GM19099 (cell line): ENCODE results near the gene HERC4.

Experiments
- POLR2A ChIP-seq: IDR thresholded peaks from 3 replicates; pipeline ENCODE4 v1.6.1; 2011; ENCODE audit warnings: low read depth; ENCODE audit not compliant: insufficient read length; ENCODE audit errors: extremely low read depth

HERC4 gene

DNA sequence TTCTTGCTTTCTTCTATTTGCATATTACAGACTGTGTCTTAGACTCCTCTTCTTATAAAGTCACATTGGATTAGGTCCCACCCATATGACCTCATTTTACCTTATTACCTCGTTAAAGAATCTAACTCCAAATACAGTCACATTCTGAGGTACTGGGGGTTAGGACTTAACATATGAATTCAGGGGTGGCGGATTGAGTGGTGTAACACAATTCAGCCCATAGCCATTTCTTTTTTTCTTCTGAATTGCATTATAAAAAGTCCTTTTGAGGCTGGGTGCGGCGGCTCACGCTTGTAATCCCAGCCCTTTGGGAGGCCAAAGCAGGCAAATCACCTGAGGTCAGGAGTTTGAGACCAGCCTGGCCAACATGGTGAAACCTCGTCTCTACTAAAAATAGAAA is 6.8 kb upstream of the HERC4 start:
- no peak for TF ChIP-seq POLR2A

DNA sequence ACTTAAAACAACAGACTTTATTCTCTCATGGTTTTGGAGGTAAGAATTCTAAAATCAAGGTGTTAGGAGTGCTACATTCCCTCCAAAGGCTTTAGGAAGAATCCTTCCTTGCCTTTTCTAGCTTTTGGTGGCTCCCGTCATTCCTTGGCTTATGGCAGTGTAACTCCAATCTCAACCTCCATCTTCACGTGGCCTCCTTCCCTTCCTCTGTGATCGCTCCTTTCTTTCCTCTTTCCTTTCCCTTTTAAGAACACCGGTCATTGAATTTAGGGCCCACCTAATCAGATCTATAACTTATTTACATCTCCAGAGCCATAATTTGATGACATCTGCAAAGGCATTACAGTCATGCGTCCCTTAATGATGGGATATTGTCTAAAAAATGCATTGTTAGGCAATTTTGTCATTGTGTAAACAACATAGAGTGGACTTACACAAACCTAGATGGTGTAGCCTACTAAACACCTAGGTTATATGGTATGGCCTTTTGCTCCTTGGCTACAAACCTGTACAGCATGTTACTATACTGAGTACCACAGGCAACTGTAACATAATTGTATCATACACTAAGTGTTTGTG is 5.9 kb upstream of the HERC4 start:
- no peak for TF ChIP-seq POLR2A

DNA sequence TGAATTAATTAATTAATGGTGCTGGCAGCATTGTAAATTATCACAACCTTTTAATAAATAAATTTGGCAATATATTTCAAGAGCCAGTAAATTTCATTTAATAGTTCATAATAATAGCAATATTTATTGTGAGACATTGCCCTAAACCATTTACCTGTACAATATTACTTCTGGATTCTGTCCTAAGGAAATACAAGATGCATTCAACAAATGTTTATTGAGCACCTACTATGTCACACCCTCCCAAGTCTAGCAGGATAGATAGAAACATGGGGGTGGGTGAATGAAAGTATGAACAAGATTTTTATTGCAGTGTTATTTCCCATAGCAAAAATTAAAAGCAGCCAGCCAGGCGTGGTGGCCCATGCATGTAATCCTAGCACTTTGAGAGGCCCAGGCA is 4.4 kb upstream of the HERC4 start:
- no peak for TF ChIP-seq POLR2A

DNA sequence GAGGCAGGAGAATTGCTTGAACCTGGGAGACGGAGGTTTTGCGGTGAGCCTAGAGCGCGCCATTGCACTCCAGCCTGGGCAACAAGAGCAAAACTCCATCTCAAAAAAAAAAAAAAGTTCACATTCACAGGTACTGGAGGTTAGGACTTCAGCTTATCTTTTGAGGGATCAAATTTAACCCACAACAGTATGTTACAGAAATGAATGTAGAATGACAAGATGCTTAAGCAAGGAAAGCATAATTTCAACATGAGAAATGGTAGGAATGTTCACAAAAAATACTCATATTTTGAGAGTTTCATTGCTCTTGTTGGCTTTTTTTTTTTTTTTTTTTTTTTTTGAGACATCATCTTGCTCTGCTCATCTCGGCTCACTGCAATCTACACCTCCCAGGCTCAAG is 1.9 kb upstream of the HERC4 start:
- no peak for TF ChIP-seq POLR2A

DNA sequence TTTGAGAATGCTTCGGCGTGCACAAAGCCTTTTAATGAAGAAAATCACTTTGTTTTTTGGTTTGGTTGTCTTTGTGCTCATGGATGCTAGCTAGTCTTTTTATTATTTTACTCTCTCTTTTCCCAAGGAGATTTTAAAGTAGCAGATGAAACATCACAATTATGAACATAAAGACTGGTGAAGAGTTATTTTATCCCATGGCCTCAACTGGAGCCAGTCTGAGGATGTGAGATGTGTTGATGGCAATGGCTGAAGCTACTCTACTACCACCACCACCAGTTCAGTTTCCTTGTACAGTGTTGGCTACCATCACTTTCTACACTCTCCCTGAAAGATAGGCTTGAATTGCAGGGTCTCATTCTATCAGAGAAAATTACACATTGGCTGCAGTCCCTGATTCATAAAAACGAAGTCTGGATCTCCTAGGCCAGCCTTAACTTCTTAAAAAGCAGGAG is 494 bp upstream of the HERC4 start:
- no peak for TF ChIP-seq POLR2A

DNA sequence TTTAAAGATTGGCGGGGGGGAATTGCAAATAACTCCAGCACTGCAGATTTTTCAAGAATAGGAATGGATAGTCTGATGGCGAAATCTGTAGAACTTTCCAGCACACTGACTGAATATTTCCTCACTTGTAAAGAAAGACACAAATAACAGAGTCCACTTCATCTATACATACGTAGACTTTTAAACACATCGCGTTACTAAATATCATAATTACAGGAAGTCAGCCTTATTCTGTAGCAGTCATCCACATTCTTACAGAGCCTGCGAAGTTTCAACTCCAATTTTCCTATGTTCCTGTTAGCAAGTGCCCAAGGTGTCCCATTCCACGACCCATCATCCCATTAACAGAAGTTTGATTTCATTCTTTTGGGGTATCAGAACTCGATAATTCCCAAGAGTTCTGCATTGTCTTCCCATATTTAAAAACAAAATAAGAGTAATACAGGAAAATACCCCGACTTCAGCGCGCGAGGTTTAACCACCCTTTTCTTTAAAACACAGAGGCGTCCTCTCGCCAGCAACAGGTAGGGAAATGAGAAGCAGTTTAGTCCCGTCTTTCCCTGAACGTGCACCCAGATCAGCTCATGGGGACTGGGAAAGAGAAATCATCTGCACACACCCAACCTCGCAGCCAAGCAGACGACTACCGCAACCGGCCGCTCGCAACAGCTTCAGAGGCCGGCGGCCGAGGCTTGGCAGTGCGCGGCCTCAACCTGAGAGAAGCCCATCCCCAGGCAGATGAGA is 880 bp downstream of the HERC4 start:
- TF ChIP-seq POLR2A = no peak

DNA sequence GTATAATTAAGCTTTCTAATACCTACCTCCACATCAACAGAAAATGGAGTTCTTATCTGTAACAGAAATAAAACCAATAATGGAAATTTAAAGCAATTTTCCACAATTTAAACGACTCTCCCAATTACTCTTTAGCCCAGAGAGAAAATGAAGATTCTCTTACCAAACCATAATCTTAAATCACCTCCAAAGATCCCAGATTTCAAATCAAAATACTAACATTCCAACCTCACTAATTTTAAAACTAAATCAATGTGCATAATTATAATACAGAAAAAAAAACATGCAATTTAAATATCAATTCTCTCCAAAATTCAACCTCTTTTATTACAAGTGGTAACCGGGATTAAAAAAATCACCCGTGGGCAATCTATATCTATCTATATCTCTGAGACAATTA is 1.5 kb downstream of the HERC4 start:
- TF ChIP-seq POLR2A = no peak

DNA sequence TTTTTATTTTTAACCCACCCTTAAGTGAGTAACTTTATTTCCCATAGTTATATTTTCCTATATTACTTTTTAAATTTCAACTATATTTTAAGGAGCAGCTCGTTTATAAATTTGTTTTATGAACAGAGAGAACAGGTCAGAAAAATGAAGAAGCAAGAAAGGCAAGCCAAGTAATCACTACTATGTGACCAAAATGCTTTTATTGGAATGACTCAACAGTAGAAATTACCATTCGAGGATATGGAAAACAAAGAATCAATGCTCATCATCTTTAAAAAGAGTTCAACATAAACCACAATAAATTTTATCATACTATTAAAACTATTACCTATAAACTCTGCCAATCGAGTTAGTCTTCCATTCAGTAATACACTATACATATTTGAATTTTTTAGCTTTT is 7.6 kb downstream of the HERC4 start:
- TF ChIP-seq POLR2A = no peak

DNA sequence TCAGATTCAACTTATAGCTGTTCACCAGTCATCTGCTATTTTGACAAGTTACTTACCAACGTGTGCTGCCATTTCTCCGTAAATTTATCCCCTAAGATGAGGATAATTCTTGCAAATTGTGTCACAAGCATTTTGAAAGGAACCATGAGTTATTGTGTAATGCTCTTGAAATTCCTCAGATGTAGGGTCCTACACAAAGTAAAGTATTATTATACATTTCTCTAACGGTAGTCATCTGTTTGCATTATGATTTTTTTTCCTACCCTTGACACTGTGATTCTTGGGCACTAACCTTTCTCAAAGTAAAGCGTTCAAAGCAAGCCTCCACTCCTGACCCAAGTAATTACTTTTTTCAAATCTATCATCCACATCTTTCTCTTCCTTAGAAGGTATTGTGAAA is 8.1 kb downstream of the HERC4 start:
- no peak for TF ChIP-seq POLR2A

DNA sequence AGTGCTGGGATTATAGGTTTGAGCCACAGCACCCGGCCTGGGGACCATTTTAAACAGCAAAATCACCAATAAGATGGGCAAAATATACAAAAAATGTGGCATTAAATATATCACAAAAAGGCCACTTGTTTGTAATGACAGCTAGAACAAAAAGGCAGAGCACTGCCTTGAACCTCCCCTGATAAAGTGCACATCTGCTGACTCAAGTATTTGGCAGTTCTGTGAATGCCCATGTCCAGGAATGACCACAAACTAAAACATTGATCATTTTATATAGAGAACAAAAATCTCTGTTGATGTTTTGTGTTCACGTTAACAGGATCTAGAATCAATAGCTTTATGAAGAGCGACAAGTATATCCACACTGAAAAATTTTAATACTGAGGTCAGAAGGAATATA is 21.5 kb downstream of the HERC4 start:
- no peak for TF ChIP-seq POLR2A

DNA sequence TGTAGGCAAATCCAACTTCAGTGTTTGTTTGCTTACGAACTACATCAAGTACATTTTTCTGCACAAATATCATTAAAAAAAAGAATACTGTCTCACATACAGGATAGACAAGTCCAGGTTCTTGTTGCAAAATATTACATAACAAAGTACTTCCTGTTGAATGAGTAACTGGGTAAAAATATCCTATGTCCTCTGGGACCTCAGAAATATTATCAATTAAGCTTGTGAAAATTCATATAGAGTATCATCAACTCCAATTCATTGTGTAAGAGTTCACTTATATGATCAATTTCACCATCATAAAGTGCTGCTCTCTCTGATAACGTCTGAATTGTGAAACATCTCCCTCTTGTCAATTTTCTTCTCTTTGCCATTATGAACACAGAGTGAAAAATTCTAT is 22.6 kb downstream of the HERC4 start:
- no peak for TF ChIP-seq POLR2A

DNA sequence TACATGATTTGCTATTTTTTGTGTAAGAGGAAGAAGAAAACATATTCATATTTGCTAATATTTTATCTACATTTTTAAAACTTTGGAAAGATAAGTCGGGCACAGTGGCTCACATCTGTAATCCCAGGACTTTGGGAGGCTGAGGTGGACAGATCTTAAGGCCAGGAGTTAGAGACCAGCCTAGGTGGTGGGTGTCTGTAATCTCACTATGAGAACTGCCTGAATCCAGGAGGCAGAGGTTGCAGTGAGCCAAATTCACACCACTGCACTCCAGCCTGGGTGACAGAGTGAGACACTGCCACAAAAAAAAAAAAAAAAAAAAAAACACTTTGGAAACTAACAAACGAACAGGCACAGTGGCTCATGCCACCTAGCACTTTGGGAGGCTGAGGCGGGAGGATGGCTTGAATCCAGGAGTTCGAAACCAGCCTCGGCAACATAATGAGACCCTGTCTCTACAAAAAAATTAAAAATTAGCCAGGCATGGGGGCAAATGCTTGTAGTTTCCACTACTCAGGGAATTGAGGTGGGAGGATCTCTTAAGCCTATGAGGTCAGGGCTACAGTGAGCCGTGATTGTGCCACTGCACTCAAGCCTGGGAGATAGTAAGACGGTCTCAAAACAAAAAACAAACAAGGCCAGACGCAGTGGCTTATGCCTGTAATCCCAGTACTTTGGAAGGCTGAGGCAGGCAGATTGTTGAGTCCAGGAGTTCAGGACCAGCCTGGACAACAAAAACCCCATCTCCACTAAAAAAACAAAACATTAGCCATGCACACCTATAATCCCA is 25.6 kb downstream of the HERC4 start:
- TF ChIP-seq POLR2A = no peak

DNA sequence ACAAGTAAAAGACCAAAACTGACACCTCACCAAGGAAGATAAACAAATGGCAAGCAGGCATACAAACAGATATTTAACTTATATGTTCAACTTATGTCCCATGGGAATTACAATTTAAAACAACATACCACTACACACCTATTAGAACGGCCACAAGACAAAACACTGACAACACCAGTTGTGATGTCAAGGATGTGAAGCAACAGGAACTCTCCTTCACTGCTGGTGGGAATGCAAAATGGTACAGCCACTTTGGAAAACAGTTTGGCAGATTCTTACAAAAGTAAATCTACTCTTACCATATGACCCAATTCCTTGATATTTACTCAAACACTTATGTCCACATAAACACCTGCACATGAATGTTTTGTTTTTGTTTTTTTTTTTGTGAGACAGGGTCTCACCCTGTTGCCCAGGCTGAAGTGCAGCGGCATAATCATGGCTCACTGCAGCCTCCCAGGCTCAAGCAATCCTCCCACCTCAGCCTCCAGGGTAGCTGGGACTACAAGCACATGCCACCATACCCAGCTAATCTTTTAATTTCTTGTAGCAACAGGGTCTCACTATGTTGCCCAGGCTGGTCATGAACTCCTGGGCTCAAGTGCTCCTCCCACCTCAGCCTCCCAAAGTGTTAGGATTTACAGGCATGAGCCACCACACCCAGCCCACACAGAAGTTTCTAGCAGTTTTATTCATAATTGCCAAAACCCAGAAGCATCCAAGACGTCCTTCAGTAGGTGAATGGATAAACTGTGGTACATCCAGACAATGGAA is 27.3 kb downstream of the HERC4 start:
- TF ChIP-seq POLR2A = no peak

DNA sequence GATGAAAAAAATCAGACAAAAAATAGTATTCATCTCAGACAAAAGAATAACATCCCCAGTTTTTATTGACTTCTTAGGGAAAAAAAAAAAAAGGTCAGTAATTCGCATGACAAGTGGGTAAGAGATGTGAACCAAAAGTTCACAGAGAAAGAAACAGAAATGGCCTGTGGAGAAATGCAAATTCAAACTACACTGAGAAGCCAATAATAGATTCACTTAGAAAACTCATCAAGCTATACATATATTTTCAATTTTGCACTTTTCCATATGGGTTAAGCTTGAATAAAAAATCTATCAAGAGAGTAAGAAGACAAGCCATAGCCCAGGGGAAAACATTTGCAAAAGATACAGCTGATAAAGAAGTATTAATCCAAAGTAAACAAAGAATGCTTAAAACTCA is 28.0 kb downstream of the HERC4 start:
- TF ChIP-seq POLR2A = no peak

DNA sequence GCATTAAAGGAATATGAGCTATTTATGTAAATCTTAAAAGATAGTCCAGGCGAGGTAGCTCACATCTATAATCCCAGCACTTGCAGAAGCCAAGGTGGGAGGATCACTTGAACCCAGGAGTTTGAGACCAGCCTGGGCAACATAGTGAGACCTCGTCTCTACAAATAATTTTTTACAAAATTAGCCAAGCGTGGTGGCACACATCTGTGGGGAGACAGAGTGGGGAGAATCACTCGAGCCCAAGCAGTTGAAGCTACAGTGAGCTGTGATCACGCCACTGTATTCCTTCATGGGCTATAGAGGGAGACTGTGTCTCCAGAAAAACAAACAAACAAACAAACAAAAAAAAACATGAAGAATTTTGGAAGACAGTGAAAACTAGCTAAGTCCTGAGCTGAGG is 28.4 kb downstream of the HERC4 start:
- no peak for TF ChIP-seq POLR2A
